Left ventricle myocardium superior (tissue), 1 donor: ENCODE data around the gene PDE4B. TPM values are rescaled to one million over a fixed set of nuclear protein-coding genes. Genes with fewer than 3 reads are reported as not detected.
A peak's percentile ranks its signal among the peaks of the same experiment; 100 is the strongest.

Experiments
- ATAC-seq: fragments of 200-7000 bp; cut with Tn5 transposase; one replicate; pipeline ENCODE4 v1.9.1; 2020; ENCODE audit warnings: mild to moderate bottlenecking, moderate library complexity
- DNase-seq: peaks from one replicate; pipeline ENCODE4 v3.0.0-alpha.2; 2020
- intact Hi-C: fragments of 100-400 bp; cut with micrococcal nuclease; formaldehyde crosslinking; loops from one replicate; pipeline ENCODE4 v1.11.0; 2022
- total RNA-seq: library from RNA; stranded (reverse); fragmentation: NEBNext Ultra II Directional; extraction: Animal tissue kit (Norgen Biotek cat#: 25700); gene quantifications from one replicate; pipeline ENCODE4 v1.2.1, GENCODE V29; 2021
- donor health status: DM: no; HTN: yes; CAD: no; lungs with severe emphysema.

PDE4B gene
- total RNA-seq, 1 donor from 2014 or later: 19.4 TPM

DNA sequence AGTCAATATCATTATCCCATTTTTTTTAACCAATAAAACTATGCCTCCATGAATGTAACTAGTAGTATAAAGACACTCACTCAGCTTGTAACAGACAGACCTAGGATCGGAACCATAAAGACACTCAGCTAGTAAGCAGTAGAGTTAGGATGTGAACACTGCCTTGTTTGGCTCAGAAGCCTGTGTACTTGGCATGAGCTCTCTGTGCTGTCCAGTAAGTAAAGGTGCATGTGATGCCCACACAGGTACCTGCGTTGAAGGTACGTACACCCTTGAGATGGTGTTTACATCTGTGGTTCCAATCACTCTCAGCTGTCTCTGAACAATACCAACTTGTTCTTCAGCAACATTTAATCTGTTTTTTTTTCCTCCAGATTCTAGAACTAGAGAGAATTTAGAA, 489.1 kb downstream of the PDE4B start:
- no peak for ATAC-seq
- intact Hi-C loops: no loop called here

GRCh38 chr1:66282343-66282852, 489.7 kb downstream of the PDE4B start:
- DNase-seq: no peak
- peak; percentile 53 for ATAC-seq
- intact Hi-C loops: no loop called here

More for the DNA sequence above, 489.1 kb downstream of the PDE4B start:
- DNase-seq: no peak

DNA sequence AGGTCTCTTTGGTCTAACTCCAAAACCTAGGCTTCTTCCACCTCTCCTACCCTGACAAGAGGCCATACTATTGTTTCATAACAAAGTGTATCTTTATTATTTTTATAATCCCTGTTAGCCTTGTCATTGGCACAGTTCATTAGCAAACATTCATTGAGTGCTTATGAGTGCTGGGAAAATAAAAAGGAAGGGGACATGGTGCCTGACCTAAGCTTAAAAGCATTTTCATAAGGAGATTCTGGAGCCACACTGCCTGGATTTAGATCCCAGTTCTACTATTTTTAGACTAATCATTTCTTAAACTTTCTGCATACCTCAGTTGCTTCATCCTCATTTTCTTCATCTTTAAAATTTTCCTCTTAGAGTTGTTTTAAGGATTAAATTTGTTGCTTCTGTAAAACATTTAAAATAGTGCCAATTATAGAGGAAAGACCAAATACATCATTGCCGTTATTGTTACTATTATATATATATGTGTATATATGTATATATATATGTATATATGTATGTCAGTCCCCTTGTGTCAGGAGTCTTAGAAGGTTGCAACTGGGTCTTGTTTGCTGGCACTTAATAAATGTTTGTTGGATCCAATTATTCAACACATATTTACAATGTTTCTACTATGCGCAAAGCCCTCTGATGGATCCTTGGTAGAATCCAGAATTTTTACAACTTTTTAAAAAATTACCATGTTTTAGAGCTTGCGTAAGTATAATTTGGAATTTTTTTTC, 490.4 kb downstream of the PDE4B start:
- intact Hi-C loops: no loop called here
- ATAC-seq (no peak), DNase-seq (no peak)

- DNase-seq (no peak), ATAC-seq (no peak)
- intact Hi-C loops: no loop called here
Measured at GRCh38 chr1:66283622-66284041, 490.9 kb downstream of the PDE4B start.

- ATAC-seq (no peak), DNase-seq (no peak)
- intact Hi-C loops: no loop called here
Measured at GRCh38 chr1:66284746-66285145, 492.1 kb downstream of the PDE4B start.

- intact Hi-C loops: no loop called here
- DNase-seq (no peak), ATAC-seq (no peak)
Measured at GRCh38 chr1:66285618-66286270, 493.0 kb downstream of the PDE4B start.

DNA sequence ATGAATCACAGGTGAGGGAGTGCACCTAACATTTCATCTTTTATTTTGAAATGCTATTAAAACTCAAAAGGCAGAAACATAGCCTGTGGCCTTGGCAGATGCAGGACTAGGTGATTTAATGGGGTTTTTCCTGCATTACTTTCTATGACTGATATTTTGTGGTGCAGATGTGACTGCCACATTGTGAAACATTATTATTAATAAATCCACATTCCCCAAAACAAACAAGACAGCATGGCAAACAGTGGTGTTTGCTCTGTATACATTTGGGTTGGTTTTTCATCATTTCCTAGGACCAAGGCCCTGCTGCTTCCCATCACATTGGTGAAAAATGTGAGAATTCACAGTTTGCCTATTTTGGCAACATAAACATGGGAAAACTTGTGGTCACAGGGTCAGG, 493.6 kb downstream of the PDE4B start:
- intact Hi-C loops: no loop called here
- no peak for DNase-seq
- no peak for ATAC-seq

DNA sequence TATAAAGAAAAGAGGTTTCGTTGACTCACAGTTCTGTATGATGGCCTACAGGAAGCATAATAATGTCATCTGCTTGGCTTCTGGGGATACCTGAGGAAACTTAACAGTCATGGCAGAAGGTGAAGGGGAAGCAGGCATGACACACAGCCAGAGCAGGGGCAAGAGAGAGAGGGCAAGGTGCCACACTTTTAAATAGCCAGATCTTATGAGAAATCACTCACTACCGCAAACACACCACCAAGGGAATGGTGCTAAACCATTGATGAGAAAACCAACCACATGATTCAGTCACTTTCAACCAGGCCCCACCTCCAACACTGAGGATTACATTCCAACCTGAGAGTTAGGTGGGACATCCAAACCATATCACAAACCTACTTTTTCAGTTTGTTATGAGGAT, 495.4 kb downstream of the PDE4B start:
- DNase-seq (no peak), ATAC-seq (no peak)
- intact Hi-C loops: no loop called here

DNA sequence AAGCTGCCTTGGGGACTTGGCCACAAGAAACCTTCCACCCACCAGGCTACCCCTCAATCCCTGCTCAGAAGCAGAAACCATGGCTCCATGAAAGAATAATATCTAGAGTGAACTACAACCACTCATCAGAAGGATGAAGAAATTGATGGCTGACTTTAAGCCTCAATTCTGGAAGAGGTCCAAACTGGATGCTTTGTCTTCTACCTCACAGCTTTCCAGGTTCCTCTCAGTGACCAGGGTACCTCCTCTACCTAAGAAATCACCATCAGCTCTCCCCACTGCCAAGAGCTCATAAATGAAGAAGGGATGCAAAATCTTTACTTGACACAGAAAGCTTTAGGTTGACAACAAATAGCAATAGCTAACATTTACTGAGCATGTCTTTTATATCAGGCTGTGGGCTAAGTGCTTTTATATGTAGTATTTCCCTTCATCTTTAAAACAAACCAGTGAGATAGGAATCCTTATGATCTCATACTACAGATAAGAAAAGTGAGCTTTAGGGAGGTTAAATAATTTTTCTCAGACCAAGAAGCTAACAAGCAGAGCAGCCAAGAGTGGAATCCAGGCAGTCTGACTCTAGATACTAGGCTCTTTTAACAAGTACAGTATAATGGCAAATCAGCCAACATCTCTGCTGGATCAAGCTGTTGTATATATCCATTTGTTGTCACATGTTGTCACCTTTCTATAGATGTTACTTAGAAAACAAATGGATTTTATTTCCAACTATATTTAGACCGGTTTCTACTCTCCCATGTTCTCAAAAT, 498.3 kb downstream of the PDE4B start:
- intact Hi-C loops: no loop called here
- ATAC-seq: no peak
- no peak for DNase-seq

DNA sequence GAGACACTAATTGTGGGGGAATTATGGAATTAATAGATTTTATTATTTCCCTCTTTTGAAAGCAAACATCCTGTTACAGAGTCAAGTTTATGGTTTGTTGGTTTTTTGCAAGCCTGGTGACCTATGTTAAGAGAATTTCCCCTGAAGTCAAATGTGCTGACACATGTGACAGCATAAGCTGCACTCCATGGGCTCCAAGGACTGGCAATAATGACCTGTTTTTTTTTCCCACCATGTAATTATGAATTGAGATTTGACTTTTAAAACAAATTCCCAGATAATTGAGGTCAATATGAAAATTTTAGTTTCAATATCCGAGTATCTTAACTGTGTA, 498.8 kb downstream of the PDE4B start:
- DNase-seq: no peak
- no peak for ATAC-seq
- intact Hi-C loops: no loop called here

GRCh38 chr1:66292305-66292704, 499.6 kb downstream of the PDE4B start:
- no peak for ATAC-seq
- no peak for DNase-seq
- intact Hi-C loops: no loop called here

DNA sequence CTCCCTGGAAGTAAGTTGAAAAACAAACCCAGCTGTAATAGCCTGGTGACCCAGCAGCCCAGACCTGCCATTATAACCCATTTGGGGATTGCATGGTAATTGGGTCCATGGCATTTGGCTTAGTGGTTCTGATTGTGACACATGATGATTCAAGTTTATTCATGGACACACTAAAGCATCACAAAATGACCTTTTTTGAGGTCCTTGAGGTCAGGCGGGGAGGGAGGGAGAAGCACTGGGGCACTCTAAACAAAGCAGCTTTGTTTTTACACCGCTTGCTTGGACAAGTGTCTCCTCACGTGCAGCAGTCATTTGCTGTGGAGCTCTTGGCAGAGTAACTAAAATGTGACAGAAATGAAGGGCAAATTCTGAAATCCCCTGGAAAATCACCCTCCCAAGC, 500.2 kb downstream of the PDE4B start:
- intact Hi-C loops: no loop called here
- DNase-seq (no peak), ATAC-seq (no peak)

GRCh38 chr1:66294707-66295370, 502.1 kb downstream of the PDE4B start:
- ATAC-seq (peak; percentile 70), DNase-seq (no peak)
- intact Hi-C loops: no loop called here

GRCh38 chr1:66295803-66296202, 503.1 kb downstream of the PDE4B start:
- no peak for ATAC-seq
- intact Hi-C loops: no loop called here
- DNase-seq: no peak

DNA sequence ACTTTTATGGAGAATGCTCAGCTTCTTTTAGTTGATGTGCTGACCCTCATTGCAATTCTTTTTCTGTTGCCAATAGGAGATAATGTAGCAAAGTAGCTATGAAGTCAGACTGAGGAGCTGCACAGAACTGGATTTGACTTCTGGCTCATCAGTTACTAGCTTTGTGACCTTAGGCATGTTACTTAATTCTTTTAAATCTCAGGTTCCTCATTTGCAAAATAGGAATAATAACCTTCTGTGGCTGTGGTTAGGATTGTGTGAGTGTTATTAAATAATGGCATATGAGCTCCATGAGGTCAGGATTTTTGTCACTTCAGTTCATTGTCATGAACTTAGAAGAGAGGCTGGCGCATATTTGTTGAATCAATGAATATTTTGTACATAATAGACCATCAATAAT, 503.7 kb downstream of the PDE4B start:
- ATAC-seq (no peak), DNase-seq (no peak)
- intact Hi-C loops: no loop called here

DNA sequence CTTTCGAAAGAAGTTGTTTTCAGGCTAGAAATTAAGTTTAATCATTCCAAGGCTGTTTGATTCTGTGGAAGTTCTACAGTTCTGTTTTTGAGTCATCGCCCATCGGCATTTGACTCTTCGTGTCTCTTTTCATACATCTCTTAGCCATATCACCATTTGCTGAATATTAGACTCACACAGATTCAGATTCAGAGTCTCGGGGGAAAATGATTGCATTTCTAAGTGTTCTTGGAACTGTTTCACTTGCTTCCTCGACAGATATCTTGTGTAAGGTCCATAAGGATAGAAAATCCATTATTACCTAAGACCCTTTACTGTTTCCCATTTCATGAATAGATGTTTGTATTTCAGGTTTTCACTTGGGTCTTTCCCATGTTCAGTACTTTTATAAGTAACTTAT, 504.3 kb downstream of the PDE4B start:
- no peak for ATAC-seq
- intact Hi-C loops: no loop called here

GRCh38 chr1:66298464-66298863, 505.8 kb downstream of the PDE4B start:
- ATAC-seq (no peak), DNase-seq (no peak)
- intact Hi-C loops: no loop called here

More for the DNA sequence above, 504.3 kb downstream of the PDE4B start:
- DNase-seq: no peak

DNA sequence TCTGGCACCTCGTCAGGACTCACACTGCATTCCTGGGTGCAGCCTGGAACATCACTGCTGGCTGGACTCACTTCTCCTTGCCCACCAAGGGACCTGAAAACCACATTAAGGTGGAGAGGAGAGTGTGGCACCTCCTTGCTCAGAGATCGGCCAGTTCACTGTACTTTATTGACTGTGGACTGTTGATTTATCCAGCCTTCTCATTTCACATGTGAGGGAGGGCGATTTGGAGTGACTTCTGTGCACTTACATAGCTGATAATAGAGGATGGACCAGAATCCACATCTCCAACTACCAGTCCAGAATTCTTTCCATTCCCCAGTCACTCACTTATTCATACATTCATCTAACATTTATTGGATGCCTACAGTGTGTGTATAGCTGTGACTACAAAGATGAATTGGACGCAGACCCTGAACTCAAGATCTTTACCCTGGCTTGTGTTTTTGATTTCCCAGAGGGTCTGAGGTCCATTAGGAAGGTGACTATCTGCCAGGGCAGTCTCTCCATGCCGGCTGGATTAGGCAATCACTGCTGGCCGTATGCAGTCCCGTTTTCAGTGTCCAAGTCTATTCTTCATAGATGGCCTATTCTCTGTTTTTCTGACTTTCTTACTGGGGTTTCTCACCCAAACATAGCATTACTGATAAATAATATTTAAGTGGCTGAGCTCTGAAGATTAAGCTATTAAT, 507.7 kb downstream of the PDE4B start:
- ATAC-seq (peak; percentile 83), DNase-seq (peak; percentile 46)
- intact Hi-C loops: no loop called here

DNA sequence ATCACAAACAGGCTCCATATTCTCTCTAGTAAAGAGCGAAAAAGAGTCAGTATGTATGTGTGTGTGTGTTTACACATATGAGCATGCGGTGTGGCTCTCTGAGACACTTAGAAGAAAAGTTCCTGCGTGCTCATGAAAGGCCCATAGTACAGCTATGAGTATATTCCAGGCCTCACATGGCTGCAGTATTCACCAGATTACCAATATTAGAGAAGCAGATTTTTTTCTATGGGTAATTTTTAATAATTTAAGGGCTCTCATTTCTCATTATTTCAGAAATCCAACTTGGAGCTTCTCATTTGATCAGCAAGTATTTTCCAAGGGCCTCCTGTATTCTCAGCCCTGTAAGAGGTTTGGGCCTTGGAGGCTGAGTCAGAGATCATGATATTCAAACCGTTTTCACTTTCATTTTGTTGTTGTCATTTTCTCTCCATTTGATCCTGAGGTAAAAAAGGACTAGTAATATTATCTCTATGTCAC, 508.3 kb downstream of the PDE4B start:
- peak; percentile 71 for ATAC-seq
- intact Hi-C loops: no loop called here
- DNase-seq: no peak
